Fibroblast of lung (primary cell): Measurements from ENCODE around the gene PCIF1.

Experiments used
- EZH2 ChIP-seq: IDR thresholded peaks from 2 replicates; pipeline ENCODE4 v1.5.1; 2012; ENCODE audit warnings: low read length, control low read depth, mild to moderate bottlenecking; ENCODE audit errors: missing control alignments
- TF ChIP-seq, protein P1 (sequence below), 2 donors: IDR thresholded peaks in 1 of 2; conservative IDR thresholded peaks in 1 of 2; 1 replicate in 1 of 2; 2 replicates in 1 of 2; pipeline ENCODE4 v1.5.1; 2011 to 2012; ENCODE audit warnings: low read length in 2 of 2, control low read depth in 1 of 2, inconsistent platforms in 1 of 2, low read depth in 1 of 2, mild to moderate bottlenecking in 1 of 2

DNA sequence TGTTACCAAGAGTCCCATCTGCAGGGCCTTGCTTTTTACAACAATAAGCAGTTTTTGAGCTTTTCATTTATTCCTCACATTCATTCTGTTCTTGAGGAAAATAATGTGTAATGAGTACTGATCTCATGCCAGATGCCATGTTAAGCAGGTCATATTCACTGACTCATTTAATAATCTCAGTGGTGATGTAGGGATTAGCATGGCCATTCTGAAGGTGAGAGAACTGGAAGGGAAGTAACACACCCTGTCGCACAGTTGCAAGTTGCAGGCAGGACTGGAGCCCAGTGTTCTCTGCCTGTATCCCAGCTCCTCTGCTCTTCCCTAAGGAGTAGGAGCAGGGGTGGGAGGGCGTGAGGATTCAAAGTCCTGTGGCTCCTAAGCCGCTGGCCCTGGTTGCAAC, 5.6 kb downstream of the PCIF1 start:
- TF ChIP-seq, protein P1, sequence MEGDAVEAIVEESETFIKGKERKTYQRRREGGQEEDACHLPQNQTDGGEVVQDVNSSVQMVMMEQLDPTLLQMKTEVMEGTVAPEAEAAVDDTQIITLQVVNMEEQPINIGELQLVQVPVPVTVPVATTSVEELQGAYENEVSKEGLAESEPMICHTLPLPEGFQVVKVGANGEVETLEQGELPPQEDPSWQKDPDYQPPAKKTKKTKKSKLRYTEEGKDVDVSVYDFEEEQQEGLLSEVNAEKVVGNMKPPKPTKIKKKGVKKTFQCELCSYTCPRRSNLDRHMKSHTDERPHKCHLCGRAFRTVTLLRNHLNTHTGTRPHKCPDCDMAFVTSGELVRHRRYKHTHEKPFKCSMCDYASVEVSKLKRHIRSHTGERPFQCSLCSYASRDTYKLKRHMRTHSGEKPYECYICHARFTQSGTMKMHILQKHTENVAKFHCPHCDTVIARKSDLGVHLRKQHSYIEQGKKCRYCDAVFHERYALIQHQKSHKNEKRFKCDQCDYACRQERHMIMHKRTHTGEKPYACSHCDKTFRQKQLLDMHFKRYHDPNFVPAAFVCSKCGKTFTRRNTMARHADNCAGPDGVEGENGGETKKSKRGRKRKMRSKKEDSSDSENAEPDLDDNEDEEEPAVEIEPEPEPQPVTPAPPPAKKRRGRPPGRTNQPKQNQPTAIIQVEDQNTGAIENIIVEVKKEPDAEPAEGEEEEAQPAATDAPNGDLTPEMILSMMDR (conservative IDR thresholded peaks at IDR 0.05 in 1 of 2, IDR thresholded peaks at IDR 0.05 in 1 of 2; ENCODE audit: low read depth in 1 of 2, low read length in 2 of 2): no peak
- TF ChIP-seq EZH2: no peak
